HCT116 (cell line): ENCODE data around the gene MYH10. TPM values are rescaled to one million over a fixed set of nuclear protein-coding genes. Genes with fewer than 3 reads are reported as not detected.

Source experiments
- ATAC-seq: fragments of 200-7000 bp; cut with Tn5 transposase; 2 replicates; pipeline ENCODE4 v1.9.1; 2020; ENCODE audit warnings: mild to moderate bottlenecking, moderate library complexity
- BruUV-seq: library from RNA; stranded (reverse); fragments of 400-500 nt; replicated peaks from 2 replicates; lab custom pipeline; 2021; lab: Mats Ljungman, UMichigan
- CTCF ChIA-PET: fragments of 300-600 bp; sonication (Branson Sonifier 250); formaldehyde crosslinking; loops from one replicate; lab custom pipeline; 2021; ENCODE audit warnings: antibody characterized with exemption; lab: Charles Lee
- POLR2A ChIA-PET: fragments of 300-600, 350-600 bp; sonication (Branson Sonifier 250); formaldehyde crosslinking; loops from one replicate; lab custom pipeline; 2021; ENCODE audit warnings: antibody characterized with exemption; lab: Charles Lee
- RAD21 ChIA-PET, 2 experiments: fragments of 300-600 bp; sonication (Branson Sonifier 250); formaldehyde crosslinking; loops; one replicate each; lab custom pipeline; 2023; ENCODE audit warnings: low total read pairs in 2 of 2; ENCODE audit not compliant: uncharacterized antibody in 2 of 2, unreplicated experiment in 2 of 2, low non-redundant PET in 1 of 2; lab: Charles Lee
- DNase-seq: peaks from one replicate; pipeline ENCODE4 v3.0.0-alpha.2; 2010; ENCODE audit warnings: low read depth, low spot score
- H2AFZ ChIP-seq: fragments of 200-600 bp; shearing (Covaris generic), sonication (generic); 2 replicates; pipeline ENCODE4 v1.6.1; 2017; ENCODE audit warnings: low read depth, mixed run types, mixed read lengths, antibody characterized with exemption, low read length; ENCODE audit not compliant: poor library complexity, severe bottlenecking
- H3K27ac ChIP-seq: 2 replicates; pipeline ENCODE4 v1.5.1; 2012; ENCODE audit warnings: low read depth, low read length
- H3K27me3 ChIP-seq: fragments of 200-600 bp; sonication (generic); 2 replicates; pipeline ENCODE4 v1.6.1; 2016; ENCODE audit warnings: mixed run types, low read length, mixed read lengths; ENCODE audit not compliant: insufficient read depth
- H3K36me3 ChIP-seq, 2 experiments: fragments of 200-500 bp in 1 of 2; fragments of 200-600 bp in 1 of 2; sonication (Bioruptor generic) in 1 of 2; sonication (generic) in 1 of 2; 2 replicates each; pipeline versions ENCODE4 v1.5.1 to v1.6.1; 2014 to 2016; ENCODE audit warnings: low read length in 2 of 2, inconsistent platforms in 1 of 2, mixed read lengths in 1 of 2, mixed run types in 1 of 2; ENCODE audit not compliant: insufficient read depth in 2 of 2, control insufficient read depth in 1 of 2
- H3K4me1 ChIP-seq, 2 experiments: fragments of 200-600 bp in 1 of 2; sonication (generic) in 1 of 2; 2 replicates each; pipeline versions ENCODE4 v1.5.1 to v1.6.1; 2012 to 2017; ENCODE audit warnings: low read length in 2 of 2, inconsistent platforms in 1 of 2, mild to moderate bottlenecking in 1 of 2, mixed read lengths in 1 of 2, mixed run types in 1 of 2, moderate library complexity in 1 of 2; ENCODE audit not compliant: insufficient read depth in 2 of 2, control insufficient read depth in 1 of 2
- H3K4me2 ChIP-seq: fragments of 200-600 bp; sonication (generic); 2 replicates; pipeline ENCODE4 v1.6.1; 2017; ENCODE audit warnings: mixed run types, low read length, mixed read lengths
- H3K4me3 ChIP-seq, 2 experiments: fragments of 200-600 bp in 1 of 2; sonication (generic) in 1 of 2; replicated peaks in 1 of 2; 2 replicates each; pipeline ENCODE4 v1.5.1; 2011 to 2016; ENCODE audit warnings: low read length in 2 of 2, control low read depth in 1 of 2, low read depth in 1 of 2, mild to moderate bottlenecking in 1 of 2, mixed read lengths in 1 of 2, mixed run types in 1 of 2
- H3K79me2 ChIP-seq: fragments of 200-600 bp; sonication (generic); 2 replicates; pipeline ENCODE4 v1.6.1; 2017; ENCODE audit warnings: mild to moderate bottlenecking, mixed run types, low read length, moderate library complexity, mixed read lengths; ENCODE audit not compliant: insufficient read depth
- H3K9ac ChIP-seq: fragments of 200-600 bp; sonication (generic); 2 replicates; pipeline ENCODE4 v1.6.1; 2016; ENCODE audit warnings: low read length, mixed read lengths
- H3K9me2 ChIP-seq: fragments of 200-600 bp; sonication (generic), shearing (Covaris generic); 2 replicates; pipeline ENCODE4 v1.6.1; 2017; ENCODE audit warnings: mixed run types, mild to moderate bottlenecking, moderate library complexity; ENCODE audit not compliant: insufficient read depth
- H3K9me3 ChIP-seq, 2 experiments: fragments of 200-500 bp in 1 of 2; fragments of 200-600 bp in 1 of 2; sonication (Bioruptor generic) in 1 of 2; sonication (generic) in 1 of 2; 2 replicates each; pipeline ENCODE4 v1.6.1; 2014 to 2017; ENCODE audit warnings: low read length in 2 of 2, mixed read lengths in 2 of 2, inconsistent platforms in 1 of 2, low read depth in 1 of 2, mild to moderate bottlenecking in 1 of 2, mixed run types in 1 of 2, moderate library complexity in 1 of 2; ENCODE audit not compliant: control insufficient read depth in 1 of 2, insufficient read depth in 1 of 2
- H4K20me1 ChIP-seq: fragments of 200-600 bp; sonication (generic), shearing (Covaris generic); 2 replicates; pipeline ENCODE4 v1.6.1; 2017; ENCODE audit warnings: mixed run types, mild to moderate bottlenecking, moderate library complexity; ENCODE audit not compliant: insufficient read depth
- CBX3 ChIP-seq: IDR thresholded peaks from 2 replicates; pipeline ENCODE4 v1.6.1; 2012; ENCODE audit warnings: low read depth
- CEBPB ChIP-seq: IDR thresholded peaks from 2 replicates; pipeline ENCODE4 v1.6.1; 2012; ENCODE audit warnings: low read depth
- CTCF ChIP-seq, 3 experiments: fragments of 200-600 bp in 1 of 3; sonication (generic) in 1 of 3; IDR thresholded peaks in 2 of 3; conservative IDR thresholded peaks in 1 of 3; 2 replicates each; pipeline ENCODE4 v1.5.1; 2012 to 2017; ENCODE audit warnings: low read depth in 2 of 3, low read length in 2 of 3, antibody characterized with exemption in 1 of 3, borderline replicate concordance in 1 of 3, control low read depth in 1 of 3, mild to moderate bottlenecking in 1 of 3, mixed read lengths in 1 of 3, mixed run types in 1 of 3, moderate library complexity in 1 of 3; ENCODE audit not compliant: insufficient read depth in 1 of 3
- EZH2 ChIP-seq: fragments of 200-600 bp; sonication (generic); IDR thresholded peaks from 2 replicates; pipeline ENCODE4 v1.6.1; 2017; ENCODE audit warnings: antibody characterized with exemption, mixed run types
- EZH2phosphoT487 ChIP-seq: fragments of 200-600 bp; IDR thresholded peaks from 2 replicates; pipeline ENCODE4 v1.6.1; 2018; ENCODE audit warnings: antibody characterized with exemption, borderline replicate concordance
- JUND ChIP-seq: IDR thresholded peaks from 2 replicates; pipeline ENCODE4 v1.6.1; 2012
- MAX ChIP-seq: IDR thresholded peaks from 2 replicates; pipeline ENCODE4 v1.6.1; 2012
- POLR2AphosphoS5 ChIP-seq: IDR thresholded peaks from 2 replicates; pipeline ENCODE4 v1.6.1; 2011; ENCODE audit warnings: mild to moderate bottlenecking, low read depth, low read length, moderate library complexity
- SIN3A ChIP-seq: IDR thresholded peaks from 2 replicates; pipeline ENCODE4 v1.6.1; 2012; ENCODE audit warnings: low read depth
- SP1 ChIP-seq: IDR thresholded peaks from 2 replicates; pipeline ENCODE4 v1.6.1; 2012; ENCODE audit warnings: low read depth
- TCF7L2 ChIP-seq: IDR thresholded peaks from 2 replicates; pipeline ENCODE4 v1.7.0; 2011; ENCODE audit warnings: borderline replicate concordance, inconsistent platforms; ENCODE audit not compliant: insufficient read depth, insufficient read length; ENCODE audit errors: extremely low read depth
- YY1 ChIP-seq: IDR thresholded peaks from 2 replicates; pipeline ENCODE4 v1.6.1; 2011; ENCODE audit warnings: low read length, low read depth, moderate library complexity, mild to moderate bottlenecking; ENCODE audit not compliant: insufficient replicate concordance; ENCODE audit errors: extremely low read depth
- ZFX ChIP-seq: fragments of 450-650 bp; IDR thresholded peaks from 2 replicates; pipeline ENCODE4 v1.6.1; 2017
- ZNF274 ChIP-seq: fragments of 200-500 bp; sonication (Bioruptor generic); IDR thresholded peaks from 2 replicates; pipeline ENCODE4 v1.6.1; 2014; ENCODE audit warnings: mild to moderate bottlenecking, low read depth, low read length, inconsistent platforms
- intact Hi-C: fragments of 100-400 bp; cut with micrococcal nuclease; formaldehyde crosslinking; loops from 2 replicates; pipeline ENCODE4 v1.10.0; 2022
- total RNA-seq: library from RNA; stranded (reverse); gene quantifications from one replicate; pipeline ENCODE4 v1.2.1, GENCODE V29; 2021; ENCODE audit not compliant: unreplicated experiment

Gene MYH10
- total RNA-seq, 1 experiment from 2014 or later = 39.2 TPM

GRCh38 chr17:8477171-8477570 is 153.4 kb downstream of the MYH10 start:
- no peak for TF ChIP-seq CEBPB
- TF ChIP-seq ZNF274 = no peak
- TF ChIP-seq CBX3 = no peak
- TF ChIP-seq EZH2 = no peak
- no peak for TF ChIP-seq CTCF (IDR thresholded peaks at IDR 0.05 in 2 of 3, conservative IDR thresholded peaks at IDR 0.05 in 1 of 3; ENCODE audit: borderline replicate concordance in 1 of 3, insufficient read depth in 1 of 3, low read depth in 2 of 3, low read length in 2 of 3)
- no peak for TF ChIP-seq SP1
- TF ChIP-seq EZH2phosphoT487 = no peak
- no peak for TF ChIP-seq JUND
- TF ChIP-seq MAX = no peak
- no peak for TF ChIP-seq TCF7L2
- no peak for TF ChIP-seq POLR2AphosphoS5
- no peak for TF ChIP-seq ZFX
- no peak for TF ChIP-seq YY1
- no peak for TF ChIP-seq SIN3A
- no peaks in the 10 kb centered on the region for H3K9me2 ChIP-seq
- H2AFZ ChIP-seq = no peak overlapping the region
- H4K20me1 ChIP-seq = no peaks in the 10 kb centered on the region
- BruUV-seq = no TSS peak
- no peak overlapping the region for H3K4me2 ChIP-seq
- no peak overlapping the region for H3K9ac ChIP-seq
- no peak for DNase-seq
- intact Hi-C loops = no loop called here
- CTCF ChIA-PET = no interaction called here
- peaks cover 35 to 40% of the 10 kb centered on the region in 2 experiments for H3K36me3 ChIP-seq
- H3K4me1 ChIP-seq = no peaks in the 10 kb centered on the region
- no peaks in the 10 kb centered on the region for H3K79me2 ChIP-seq
- H3K27me3 ChIP-seq = no peaks in the 10 kb centered on the region
- RAD21 ChIA-PET = no interaction called here
- H3K9me3 ChIP-seq = no peaks in the 10 kb centered on the region
- no peak for ATAC-seq
- POLR2A ChIA-PET = no interaction called here
- H3K4me3 ChIP-seq = no peak overlapping the region
- no peak overlapping the region for H3K27ac ChIP-seq
